Stimulated activated CD4-positive, alpha-beta T cell treated with anti-CD3 and anti-CD28 coated beads, Interleukin-12 subunit alpha, Interleukin-12 subunit beta, amount 100 ng/mL, for 48 hours (primary cell): ENCODE data around the gene TPGS1.

Experiments used
- DNase-seq, 3 donors: peaks; one replicate each; pipeline ENCODE4 v3.0.0-alpha.2; 2020; ENCODE audit warnings: low read depth in 2 of 3, low spot score in 1 of 3

The TPGS1 gene

GRCh38 chr19:495402-496111, 11.7 kb upstream of the TPGS1 start:
- peak; percentile 44 to 55 (median 50) for DNase-seq

DNA sequence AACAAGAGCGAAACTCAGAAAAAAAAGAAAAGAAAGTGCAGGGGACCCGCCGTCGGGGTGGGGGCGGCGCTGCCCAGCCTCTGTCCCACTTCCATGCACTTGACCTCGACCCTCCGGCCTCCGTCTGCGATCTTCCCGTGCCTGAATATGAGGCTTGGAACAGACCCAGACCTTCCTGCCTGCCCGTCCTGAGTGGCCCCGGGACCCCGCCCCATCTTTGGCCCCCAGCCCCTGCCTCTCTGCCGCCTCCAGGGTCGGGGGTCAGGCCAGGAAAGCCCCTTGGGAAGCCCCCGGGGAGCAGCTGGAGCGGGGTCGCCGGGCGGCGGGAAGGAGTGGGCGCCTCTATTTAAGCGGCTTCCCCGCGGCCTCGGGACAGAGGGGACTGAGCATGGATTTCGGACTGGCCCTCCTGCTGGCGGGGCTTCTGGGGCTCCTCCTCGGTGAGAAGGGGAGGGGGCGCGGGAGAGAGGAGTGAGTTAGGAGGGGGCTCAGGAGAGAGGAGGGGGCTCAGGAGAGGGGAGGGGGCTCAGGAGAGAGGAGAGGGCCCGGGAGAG, 11.1 kb upstream of the TPGS1 start, which contains the start of gene MADCAM1:
Gene MADCAM1 (plus strand): TSS at position 375 of the 554 bp plus-strand sequence. CDS start 14 bp downstream, at position 389.
- no peak for DNase-seq

- no peak for DNase-seq
These were observed 10.3 kb upstream of the TPGS1 start for GRCh38 chr19:496986-497385.

- no peak for DNase-seq
These were observed 9.8 kb upstream of the TPGS1 start for GRCh38 chr19:497491-497868.

DNA sequence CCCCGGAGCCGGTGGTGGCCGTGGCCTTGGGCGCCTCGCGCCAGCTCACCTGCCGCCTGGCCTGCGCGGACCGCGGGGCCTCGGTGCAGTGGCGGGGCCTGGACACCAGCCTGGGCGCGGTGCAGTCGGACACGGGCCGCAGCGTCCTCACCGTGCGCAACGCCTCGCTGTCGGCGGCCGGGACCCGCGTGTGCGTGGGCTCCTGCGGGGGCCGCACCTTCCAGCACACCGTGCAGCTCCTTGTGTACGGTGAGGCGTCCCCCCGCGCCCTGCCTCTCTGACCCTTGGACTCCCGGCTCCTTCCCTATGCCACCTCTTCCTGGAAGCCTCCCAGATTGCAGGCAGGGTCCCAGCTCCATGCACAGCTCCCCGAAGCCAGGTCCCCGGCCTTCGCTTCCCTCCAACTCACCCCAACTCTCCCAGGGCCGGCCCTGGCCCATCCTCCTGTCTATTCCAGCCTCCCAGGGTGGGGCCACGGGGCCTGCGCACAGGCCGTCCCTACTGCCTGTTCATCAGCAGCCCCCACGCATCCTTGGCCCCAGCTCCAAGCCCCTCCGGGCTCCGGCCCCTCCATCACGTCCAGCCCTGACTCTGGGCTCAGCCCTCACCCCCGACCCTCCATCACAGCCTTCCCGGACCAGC, 9.3 kb upstream of the TPGS1 start:
- no peak for DNase-seq

GRCh38 chr19:498511-498891, 8.8 kb upstream of the TPGS1 start:
- no peak for DNase-seq

- DNase-seq: no peak
These were observed 8.2 kb upstream of the TPGS1 start for GRCh38 chr19:498977-499623.

- no peak for DNase-seq
These were observed 5.7 kb upstream of the TPGS1 start for GRCh38 chr19:501646-502045.

DNA sequence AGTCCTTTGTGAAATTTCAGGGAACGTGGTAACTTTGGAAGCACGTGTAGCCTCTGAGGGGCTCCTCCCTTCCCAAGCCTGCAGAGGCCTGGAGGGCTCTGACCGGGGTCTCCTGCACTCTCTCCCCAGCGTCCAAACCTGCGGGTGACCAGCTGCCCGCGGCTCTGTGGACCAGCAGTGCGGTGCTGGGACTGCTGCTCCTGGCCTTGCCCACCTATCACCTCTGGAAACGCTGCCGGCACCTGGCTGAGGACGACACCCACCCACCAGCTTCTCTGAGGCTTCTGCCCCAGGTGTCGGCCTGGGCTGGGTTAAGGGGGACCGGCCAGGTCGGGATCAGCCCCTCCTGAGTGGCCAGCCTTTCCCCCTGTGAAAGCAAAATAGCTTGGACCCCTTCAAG, 2.7 kb upstream of the TPGS1 start:
- DNase-seq: no peak

- peak; percentile 89 to 93 (median 90) for DNase-seq
These were observed 652 bp upstream of the TPGS1 start for GRCh38 chr19:506404-507285.

DNA sequence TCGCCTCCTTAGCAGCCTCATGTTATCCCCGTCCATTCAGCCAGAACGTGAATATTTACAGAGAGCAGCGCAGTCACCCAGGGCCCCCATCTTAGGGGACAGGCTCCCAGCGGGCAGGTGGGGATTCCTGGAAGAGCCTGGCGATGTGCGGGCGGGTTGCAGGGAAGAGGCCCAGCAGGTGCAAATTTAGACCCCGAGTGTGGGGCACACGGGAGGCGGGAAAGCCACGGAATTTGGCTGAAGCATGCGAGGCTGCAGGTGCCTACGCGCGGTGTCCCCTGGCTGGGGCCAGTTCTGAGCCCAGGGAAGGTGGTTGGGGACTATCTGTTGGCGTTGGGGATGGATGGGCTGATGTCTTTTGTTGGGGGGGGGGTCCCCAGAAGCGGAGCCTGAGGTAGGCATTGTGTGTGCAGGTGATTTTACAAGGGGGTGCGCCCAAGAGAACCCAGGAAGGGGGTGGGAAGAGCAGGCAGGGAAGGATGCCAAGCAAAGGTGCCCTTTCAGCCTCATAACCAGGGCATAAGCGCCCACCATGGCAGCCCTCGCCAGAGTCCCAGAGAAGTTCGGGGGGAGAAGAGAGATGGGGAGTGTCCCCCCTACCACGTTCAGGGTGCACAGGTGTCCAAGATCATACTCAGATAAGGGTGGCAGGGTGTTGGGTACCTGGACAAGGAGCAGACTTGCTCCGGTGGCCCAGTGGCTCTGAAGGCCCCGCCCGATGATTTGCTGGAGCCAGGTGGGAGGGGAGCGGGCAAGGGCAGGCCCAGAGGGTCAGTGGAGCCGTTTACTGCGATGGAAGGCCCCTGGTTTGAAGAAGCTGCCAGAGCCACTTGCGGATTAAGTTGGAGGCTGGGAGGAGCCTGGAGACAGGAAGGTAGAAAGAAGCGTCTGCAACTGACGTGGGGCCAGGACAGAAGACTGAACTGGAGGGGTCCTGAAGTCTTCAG, 1.2 kb downstream of the TPGS1 start:
- no peak for DNase-seq

GRCh38 chr19:510606-511100, 3.4 kb downstream of the TPGS1 start:
- peak; percentile 93 to 94 (median 94) for DNase-seq

DNA sequence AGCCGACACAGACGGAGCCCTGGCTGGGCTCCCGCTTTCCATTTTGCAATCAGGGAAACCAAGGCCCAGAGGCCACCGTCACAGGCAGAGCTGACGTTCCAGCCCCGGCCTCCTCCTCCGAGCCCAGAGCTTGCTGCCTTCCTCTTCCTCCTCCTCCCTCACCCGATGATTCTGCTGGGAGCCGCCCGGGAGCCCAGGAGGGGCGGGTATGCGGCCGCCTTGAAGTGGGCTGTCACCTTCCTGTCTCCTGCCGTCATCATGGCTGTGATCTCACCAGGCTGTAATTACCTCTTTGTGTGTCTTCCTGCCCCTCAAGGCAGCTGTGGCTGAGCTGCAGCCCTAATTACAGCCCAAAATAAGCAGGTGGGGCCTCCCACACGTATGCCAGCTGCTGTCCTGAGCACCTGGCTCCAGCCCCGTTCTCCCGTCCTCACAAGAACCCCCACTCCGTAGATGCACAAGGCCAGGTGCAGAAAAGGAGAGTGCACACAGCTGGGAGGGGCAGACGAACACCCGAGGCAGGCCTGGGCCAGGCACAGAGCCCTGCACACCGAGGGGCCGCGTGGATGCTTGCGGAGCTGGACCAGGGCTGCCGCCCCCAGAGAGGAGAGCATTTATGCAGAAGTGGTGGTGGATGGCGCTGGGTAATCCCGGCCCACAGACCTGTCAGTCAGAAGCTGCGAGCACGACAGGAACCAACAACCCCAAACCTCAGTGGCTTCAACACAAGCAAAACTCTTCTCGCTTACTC, 4.0 kb downstream of the TPGS1 start:
- DNase-seq: peak; percentile 51 to 63 (median 61)

- no peak for DNase-seq
These were observed 5.5 kb downstream of the TPGS1 start for GRCh38 chr19:512547-513365.

DNA sequence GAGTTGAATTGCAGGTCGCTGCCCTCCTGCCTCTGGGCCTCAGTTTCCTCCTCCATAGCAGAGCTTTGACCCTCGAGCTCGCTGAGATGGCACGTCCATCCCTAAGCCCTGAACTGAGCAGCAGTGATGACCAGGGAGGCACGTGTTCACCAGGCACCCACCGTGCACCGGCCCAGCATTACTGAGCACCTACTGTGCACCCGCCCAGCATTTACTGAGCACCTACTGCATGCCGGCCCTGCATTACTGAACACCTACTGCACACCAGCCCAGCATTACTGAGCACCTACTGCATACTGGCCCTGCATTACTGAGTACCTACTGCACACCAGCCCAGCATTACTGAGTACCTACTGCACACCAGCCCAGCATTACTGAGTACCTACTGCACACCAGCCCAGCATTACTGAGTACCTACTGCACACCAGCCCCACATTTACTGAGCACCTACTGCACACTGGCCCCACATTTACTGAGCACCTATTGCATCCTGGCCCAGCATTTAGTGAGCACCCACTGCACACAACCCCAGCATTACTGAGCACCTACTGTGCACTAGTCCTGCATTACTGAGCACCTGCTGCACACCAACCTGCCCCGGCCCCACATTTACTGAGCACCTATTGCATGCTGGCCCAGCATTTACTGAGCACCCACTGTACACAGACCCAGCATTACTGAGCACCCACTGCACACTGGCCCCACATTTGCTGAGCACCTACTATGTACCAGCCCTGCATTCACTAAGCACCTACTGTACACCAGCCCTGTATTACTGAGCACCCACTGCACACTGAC, 6.3 kb downstream of the TPGS1 start:
- no peak for DNase-seq

GRCh38 chr19:514166-514663, 6.9 kb downstream of the TPGS1 start:
- DNase-seq: no peak
